H9 (cell line): ENCODE measurements around the gene PLXNA4. TPM values are rescaled to one million over a fixed set of nuclear protein-coding genes. Genes with fewer than 3 reads are reported as not detected.

Experiments
- DNase-seq: peaks from one replicate; pipeline ENCODE4 v3.0.0-alpha.2; 2017
- H2AFZ ChIP-seq: one replicate; pipeline ENCODE4 v1.6.1; 2013; ENCODE audit warnings: mild to moderate bottlenecking, low read length, control low read depth, moderate library complexity
- H2AK5ac ChIP-seq: 2 replicates; pipeline ENCODE4 v1.6.1; 2013; ENCODE audit warnings: low read length, control low read depth, mixed read lengths; ENCODE audit not compliant: insufficient read length
- H2BK120ac ChIP-seq: one replicate; pipeline ENCODE4 v1.6.1; 2013; ENCODE audit warnings: low read depth, mild to moderate bottlenecking, low read length, control low read depth, inconsistent platforms; ENCODE audit not compliant: poor library complexity, severe bottlenecking
- H2BK12ac ChIP-seq: 2 replicates; pipeline ENCODE4 v1.6.1; 2013; ENCODE audit warnings: low read length, control low read depth, mixed read lengths, low read depth; ENCODE audit not compliant: insufficient read length
- H2BK15ac ChIP-seq: 2 replicates; pipeline ENCODE4 v1.6.1; 2013; ENCODE audit warnings: low read depth, low read length, control low read depth
- H2BK20ac ChIP-seq: one replicate; pipeline ENCODE4 v1.6.1; 2013; ENCODE audit warnings: low read depth, mild to moderate bottlenecking, low read length, control low read depth, inconsistent platforms; ENCODE audit not compliant: poor library complexity, severe bottlenecking
- H2BK5ac ChIP-seq: 2 replicates; pipeline ENCODE4 v1.6.1; 2013; ENCODE audit warnings: low read length, control low read depth, mixed read lengths; ENCODE audit not compliant: insufficient read length
- H3K14ac ChIP-seq: 2 replicates; pipeline ENCODE4 v1.6.1; 2013; ENCODE audit warnings: low read length, control low read depth; ENCODE audit not compliant: insufficient read depth
- H3K18ac ChIP-seq: 2 replicates; pipeline ENCODE4 v1.6.1; 2013; ENCODE audit warnings: low read depth, mild to moderate bottlenecking, mixed read lengths, low read length, control low read depth; ENCODE audit not compliant: insufficient read length
- H3K23ac ChIP-seq: 2 replicates; pipeline ENCODE4 v1.6.1; 2013; ENCODE audit warnings: low read length, control low read depth, mixed read lengths, low read depth; ENCODE audit not compliant: insufficient read length
- H3K23me2 ChIP-seq: 2 replicates; pipeline ENCODE4 v1.6.1; 2013; ENCODE audit warnings: low read depth, mild to moderate bottlenecking, mixed read lengths, low read length, control low read depth; ENCODE audit not compliant: insufficient read length, poor library complexity, severe bottlenecking
- H3K27ac ChIP-seq: 2 replicates; pipeline ENCODE4 v1.5.1; 2013; ENCODE audit warnings: low read length, control low read depth, mixed read lengths, low read depth; ENCODE audit not compliant: insufficient read length
- H3K27me3 ChIP-seq: 2 replicates; pipeline ENCODE4 v1.6.1; 2013; ENCODE audit warnings: low read length, control low read depth, inconsistent platforms; ENCODE audit not compliant: insufficient read depth
- H3K4ac ChIP-seq: 2 replicates; pipeline ENCODE4 v1.6.1; 2013; ENCODE audit warnings: low read depth, mild to moderate bottlenecking, control low read depth, inconsistent platforms, low read length, moderate library complexity
- H3K4me1 ChIP-seq: 2 replicates; pipeline ENCODE4 v1.6.1; 2013; ENCODE audit warnings: low read length, control low read depth, inconsistent platforms; ENCODE audit not compliant: insufficient read depth
- H3K4me2 ChIP-seq: 2 replicates; pipeline ENCODE4 v1.6.1; 2013; ENCODE audit warnings: low read length, control low read depth, mixed read lengths; ENCODE audit not compliant: insufficient read length, insufficient read depth
- H3K56ac ChIP-seq: 2 replicates; pipeline ENCODE4 v1.6.1; 2013; ENCODE audit warnings: low read depth, mild to moderate bottlenecking, mixed read lengths, low read length, control low read depth; ENCODE audit not compliant: insufficient read length
- H3K79me1 ChIP-seq: 2 replicates; pipeline ENCODE4 v1.6.1; 2013; ENCODE audit warnings: low read depth, mild to moderate bottlenecking, moderate library complexity, low read length, control low read depth, inconsistent platforms; ENCODE audit not compliant: insufficient read depth, poor library complexity, severe bottlenecking
- H3K79me2 ChIP-seq: 2 replicates; pipeline ENCODE4 v1.6.1; 2013; ENCODE audit warnings: low read length, control low read depth, inconsistent platforms; ENCODE audit not compliant: insufficient read depth
- H3K9ac ChIP-seq: 2 replicates; pipeline ENCODE4 v1.6.1; 2013; ENCODE audit warnings: low read length, control low read depth, mixed read lengths; ENCODE audit not compliant: insufficient read length; ENCODE audit errors: extremely low read depth
- H3K9me3 ChIP-seq: one replicate; pipeline ENCODE4 v1.6.1; 2013; ENCODE audit warnings: low read depth, low read length, inconsistent platforms; ENCODE audit not compliant: control insufficient read depth
- H3T11ph ChIP-seq: one replicate; pipeline ENCODE4 v1.6.1; 2013; ENCODE audit warnings: mild to moderate bottlenecking, low read length, control low read depth, inconsistent platforms
- H4K20me1 ChIP-seq: one replicate; pipeline ENCODE4 v1.6.1; 2013; ENCODE audit not compliant: control insufficient read depth, insufficient read length, insufficient read depth
- H4K5ac ChIP-seq: 2 replicates; pipeline ENCODE4 v1.6.1; 2013; ENCODE audit warnings: low read depth, mild to moderate bottlenecking, mixed read lengths, low read length, control low read depth; ENCODE audit not compliant: insufficient read length
- H4K8ac ChIP-seq: replicated peaks from 2 replicates; pipeline ENCODE4 v1.6.1; 2013; ENCODE audit warnings: low read length, control low read depth, mixed read lengths, low read depth; ENCODE audit not compliant: insufficient read length
- H4K91ac ChIP-seq: 2 replicates; pipeline ENCODE4 v1.6.1; 2013; ENCODE audit warnings: low read depth, mild to moderate bottlenecking, moderate library complexity, mixed read lengths, low read length, control low read depth; ENCODE audit not compliant: insufficient read length
- H3K27ac Mint-ChIP-seq, 3 experiments: 2 replicates in 2 of 3; 3 replicates in 1 of 3; pipeline ENCODE4 v1.8.0; 2020 to 2021; ENCODE audit warnings: mixed read lengths in 3 of 3, mild to moderate bottlenecking in 1 of 3, moderate library complexity in 1 of 3
- H3K27me3 Mint-ChIP-seq: 2 replicates; pipeline ENCODE4 v1.8.0; 2021; ENCODE audit warnings: low read depth, mild to moderate bottlenecking, moderate library complexity, mixed read lengths
- H3K36me3 Mint-ChIP-seq, 3 experiments: 2 replicates in 2 of 3; 3 replicates in 1 of 3; pipeline ENCODE4 v1.8.0; 2020 to 2021; ENCODE audit warnings: low read depth in 3 of 3, mixed read lengths in 3 of 3; ENCODE audit not compliant: insufficient read depth in 1 of 3
- H3K4me1 Mint-ChIP-seq, 2 experiments: 2 replicates each; pipeline ENCODE4 v1.8.0; 2020; ENCODE audit warnings: mixed read lengths in 2 of 2
- H3K4me3 Mint-ChIP-seq, 2 experiments: 2 replicates in 1 of 2; 3 replicates in 1 of 2; pipeline ENCODE4 v1.8.0; 2020 to 2021; ENCODE audit warnings: mild to moderate bottlenecking in 2 of 2, mixed read lengths in 2 of 2, moderate library complexity in 1 of 2
- H3K9me3 Mint-ChIP-seq, 2 experiments: 2 replicates in 1 of 2; 3 replicates in 1 of 2; pipeline ENCODE4 v1.8.0; 2020; ENCODE audit warnings: mild to moderate bottlenecking in 2 of 2, mixed read lengths in 2 of 2, moderate library complexity in 1 of 2
- WGBS: extraction: QIAGEN DNeasy Blood & Tissue Kit; methylation state at CpG from one replicate; pipeline ENCODE4 v1.1.7; 2013; ENCODE audit warnings: missing lambda C conversion rate, low lambda C conversion rate, mixed read lengths; ENCODE audit not compliant: insufficient read length; ENCODE audit errors: extremely low coverage; 5-methylcytosine and 5-hydroxymethylcytosine counted together
- total RNA-seq: library from RNA; stranded (reverse); gene quantifications from 2 replicates; pipeline ENCODE4 v1.2.1, GENCODE V29; 2021
- TF ChIP-seq, protein P1 (sequence below): fragments of 200-600 bp; sonication (generic); conservative IDR thresholded peaks from 3 replicates; pipeline ENCODE4 v1.8.0; 2021; ENCODE audit warnings: antibody characterized with exemption, mild to moderate bottlenecking

The PLXNA4 gene
- total RNA-seq, 1 experiment from 2014 or later: 0.35 TPM

DNA sequence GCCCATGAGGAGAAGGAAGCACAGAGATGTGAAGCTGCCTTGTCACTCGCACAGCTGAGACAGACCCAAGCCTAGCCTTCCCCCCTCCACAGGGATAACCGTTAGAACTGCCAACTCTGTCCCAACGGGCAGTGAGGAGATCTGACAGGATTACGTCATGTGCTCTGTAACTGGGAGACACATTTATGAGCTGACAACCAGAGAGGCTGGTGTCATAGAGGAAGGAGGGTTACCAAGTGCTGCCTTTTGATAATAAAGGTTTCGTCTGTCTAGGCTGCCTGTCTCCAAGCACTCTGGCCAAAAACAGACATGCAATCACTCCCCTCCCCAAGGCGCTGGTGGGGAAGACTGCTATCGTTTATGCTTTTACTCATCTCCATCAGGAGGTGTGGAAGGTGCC is 165.9 kb downstream of the PLXNA4 start:
- H3K27ac Mint-ChIP-seq: no peak overlapping the region
- Histone ChIP-seq H3K4ac (no peak overlapping the region), H3K23me2 (no peaks in the 10 kb centered on the region), H3K56ac (no peak overlapping the region), H3K4me1 (no peaks in the 10 kb centered on the region), H3K79me2 (no peaks in the 10 kb centered on the region), H2BK5ac (no peak overlapping the region), H3K79me1 (no peaks in the 10 kb centered on the region), H2BK120ac (no peak overlapping the region), H2BK20ac (no peak overlapping the region), H4K8ac (no peak overlapping the region), H3K27ac (no peak overlapping the region), H3K9me3 (no peaks in the 10 kb centered on the region), H3K18ac (no peak overlapping the region), H3K27me3 (no peaks in the 10 kb centered on the region; the same call in 1 of the 2 replicates), H3K14ac (no peak overlapping the region), H3T11ph (no peak overlapping the region), H3K23ac (no peak overlapping the region), H2BK12ac (no peak overlapping the region), H2BK15ac (no peak overlapping the region), H3K9ac (no peak overlapping the region), H4K91ac (no peak overlapping the region), H2AFZ (no peak overlapping the region), H3K4me2 (no peak overlapping the region), H2AK5ac (no peak overlapping the region), H4K20me1 (no peaks in the 10 kb centered on the region), H4K5ac (no peak overlapping the region)
- TF ChIP-seq, protein P1, sequence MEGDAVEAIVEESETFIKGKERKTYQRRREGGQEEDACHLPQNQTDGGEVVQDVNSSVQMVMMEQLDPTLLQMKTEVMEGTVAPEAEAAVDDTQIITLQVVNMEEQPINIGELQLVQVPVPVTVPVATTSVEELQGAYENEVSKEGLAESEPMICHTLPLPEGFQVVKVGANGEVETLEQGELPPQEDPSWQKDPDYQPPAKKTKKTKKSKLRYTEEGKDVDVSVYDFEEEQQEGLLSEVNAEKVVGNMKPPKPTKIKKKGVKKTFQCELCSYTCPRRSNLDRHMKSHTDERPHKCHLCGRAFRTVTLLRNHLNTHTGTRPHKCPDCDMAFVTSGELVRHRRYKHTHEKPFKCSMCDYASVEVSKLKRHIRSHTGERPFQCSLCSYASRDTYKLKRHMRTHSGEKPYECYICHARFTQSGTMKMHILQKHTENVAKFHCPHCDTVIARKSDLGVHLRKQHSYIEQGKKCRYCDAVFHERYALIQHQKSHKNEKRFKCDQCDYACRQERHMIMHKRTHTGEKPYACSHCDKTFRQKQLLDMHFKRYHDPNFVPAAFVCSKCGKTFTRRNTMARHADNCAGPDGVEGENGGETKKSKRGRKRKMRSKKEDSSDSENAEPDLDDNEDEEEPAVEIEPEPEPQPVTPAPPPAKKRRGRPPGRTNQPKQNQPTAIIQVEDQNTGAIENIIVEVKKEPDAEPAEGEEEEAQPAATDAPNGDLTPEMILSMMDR: no peak
- H3K9me3 Mint-ChIP-seq: no peaks in the 10 kb centered on the region
- no peak for DNase-seq
- peaks cover 11 to 19% of the 10 kb centered on the region in 2 experiments for H3K4me1 Mint-ChIP-seq
- no peak overlapping the region for H3K4me3 Mint-ChIP-seq
- H3K36me3 Mint-ChIP-seq: no peaks in the 10 kb centered on the region
- peaks cover 8% of the 10 kb centered on the region; the same call in 1 of the 2 replicates for H3K27me3 Mint-ChIP-seq
- WGBS: no CpG with 5 or more reads among the region's 7 CpGs
